Iris pigment epithelial cell (primary cell): ENCODE results near the gene CFAP299.
"Not testable (repeated sequence)": the region's sequence is repeated elsewhere in the genome, so short reads cannot be mapped to it uniquely, and the experiment has no call there.

Experiments
- DNase-seq: peaks from one replicate; pipeline ENCODE4 v3.0.0-alpha.2; 2011; ENCODE audit warnings: low read depth

The CFAP299 gene

GRCh38 chr4:80726471-80726870 lies 390.9 kb downstream of the CFAP299 start:
- no peak for DNase-seq

DNA sequence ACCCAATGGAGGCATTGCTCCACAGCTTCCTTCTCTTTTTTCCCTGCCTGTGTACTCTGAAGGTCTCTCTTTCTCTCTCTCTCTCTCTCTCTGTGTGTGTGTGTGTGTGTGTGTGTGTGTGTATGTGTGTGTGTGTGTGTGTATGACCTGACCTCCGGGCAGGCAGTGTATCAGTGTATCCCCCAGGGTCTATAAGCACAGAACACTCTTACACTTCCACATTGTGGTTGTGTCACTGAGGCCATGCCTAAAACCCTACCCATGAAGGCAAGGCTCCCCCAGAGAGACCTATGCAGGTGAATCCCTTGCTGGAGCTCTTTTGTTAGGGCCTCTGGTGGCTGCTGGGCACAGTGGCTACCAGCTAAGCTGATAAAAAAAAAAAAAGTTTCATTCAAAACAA lies 394.6 kb downstream of the CFAP299 start:
- no peak for DNase-seq

DNA sequence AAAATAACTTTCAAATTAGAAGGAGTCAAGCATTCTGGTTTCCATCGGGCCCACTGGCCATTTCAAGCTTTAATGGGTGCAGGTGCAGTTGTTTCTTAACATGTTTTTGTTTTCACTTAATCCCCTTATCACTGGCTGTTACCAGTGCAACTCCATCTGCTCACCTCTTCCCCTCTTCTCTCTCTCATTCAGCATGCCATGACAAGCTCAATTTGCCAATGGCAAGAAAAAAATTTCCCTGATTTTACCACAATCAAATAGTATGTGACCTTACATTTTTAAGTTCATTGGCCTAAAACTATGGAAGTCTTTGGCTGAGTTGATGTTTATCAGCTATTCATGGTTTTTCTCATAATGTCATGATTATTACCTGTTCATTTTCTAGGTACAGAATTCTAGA lies 395.9 kb downstream of the CFAP299 start:
- DNase-seq: no peak

DNA sequence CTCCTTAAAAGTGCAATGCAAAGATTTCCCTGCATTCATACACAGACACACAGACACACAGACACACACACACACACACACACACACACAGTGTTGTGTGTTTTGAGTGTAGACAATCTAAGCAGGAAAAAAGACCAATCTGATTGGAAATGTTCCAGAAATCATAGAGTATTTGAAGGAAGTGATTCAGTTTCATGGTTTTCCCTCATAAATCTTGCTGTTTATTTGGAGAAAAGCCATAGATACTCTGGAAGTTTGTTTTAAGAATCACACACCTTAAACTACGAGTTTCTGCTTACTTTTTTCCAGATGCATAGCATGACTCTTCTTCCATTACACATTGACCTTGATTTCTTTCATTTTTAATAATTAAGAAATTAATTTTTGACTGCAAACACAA lies 396.5 kb downstream of the CFAP299 start:
- DNase-seq: peak; percentile 41

GRCh38 chr4:80740375-80740774 lies 404.8 kb downstream of the CFAP299 start:
- DNase-seq: no peak

DNA sequence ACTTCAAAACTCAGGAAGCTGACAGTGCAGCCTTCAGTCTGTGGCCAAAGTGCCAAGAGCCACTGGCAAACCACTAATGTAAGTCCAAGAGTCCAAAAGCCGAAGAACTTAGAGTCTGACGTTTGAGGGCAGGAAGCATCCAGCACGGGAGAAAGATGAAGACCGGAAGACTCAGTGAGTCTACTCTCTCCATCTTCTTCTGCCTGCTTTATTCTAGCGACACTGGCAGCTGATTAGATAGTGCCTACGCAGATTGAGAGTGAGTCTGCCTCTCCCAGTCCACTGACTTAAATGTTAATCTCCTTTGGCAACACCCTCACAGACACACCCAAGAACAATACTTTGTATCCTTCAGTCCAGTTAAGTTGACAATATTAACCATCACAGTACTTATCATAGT lies 414.0 kb downstream of the CFAP299 start:
- not testable (repeated sequence) for DNase-seq

DNA sequence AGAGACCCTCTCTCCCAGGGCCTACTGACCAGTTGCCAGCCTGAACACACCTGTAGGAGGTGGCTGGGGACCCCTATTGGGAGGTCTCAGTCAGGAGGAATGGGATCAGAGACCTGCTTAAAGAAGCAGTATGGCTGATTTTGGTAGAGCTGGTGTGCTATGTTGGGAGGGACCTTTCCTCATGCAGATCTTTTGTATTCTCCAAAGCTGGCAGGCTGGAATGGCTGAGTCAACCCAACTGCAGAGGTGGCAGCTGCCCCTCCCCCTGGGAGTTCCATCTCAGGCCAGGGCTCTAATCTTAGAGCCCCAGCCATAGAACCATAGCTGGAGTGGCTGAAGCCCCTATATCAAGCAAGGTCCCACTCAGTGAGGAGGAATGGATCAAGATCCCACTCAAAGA lies 415.7 kb downstream of the CFAP299 start:
- DNase-seq: no peak

- peak; percentile 12 for DNase-seq
Measured at GRCh38 chr4:80767944-80768343, 432.4 kb downstream of the CFAP299 start.

- DNase-seq: no peak
Measured at GRCh38 chr4:80776168-80776567, 440.6 kb downstream of the CFAP299 start.

DNA sequence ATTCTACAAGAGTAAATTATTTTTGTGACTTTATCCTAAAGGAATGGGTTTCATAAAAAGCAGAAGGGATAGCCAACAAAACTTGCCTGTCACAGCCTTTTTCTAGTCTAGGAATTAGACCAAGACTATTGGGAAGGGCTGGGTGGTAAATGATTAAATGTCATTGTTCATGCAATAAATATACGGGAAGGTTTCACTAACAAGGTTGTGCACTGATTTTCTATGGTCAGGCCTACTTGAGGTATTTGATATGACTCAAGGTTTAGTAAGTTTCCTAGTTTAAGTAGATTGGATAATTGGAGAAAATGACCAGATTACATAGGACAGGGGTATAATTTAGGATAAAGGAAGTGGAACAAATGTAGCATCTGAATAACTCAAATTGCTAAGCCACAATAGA lies 445.9 kb downstream of the CFAP299 start:
- no peak for DNase-seq

GRCh38 chr4:80787306-80787705 lies 451.8 kb downstream of the CFAP299 start:
- no peak for DNase-seq

GRCh38 chr4:80788798-80789197 lies 453.3 kb downstream of the CFAP299 start:
- peak; percentile 66 for DNase-seq

GRCh38 chr4:80790152-80790551 lies 454.6 kb downstream of the CFAP299 start:
- DNase-seq: no peak

DNA sequence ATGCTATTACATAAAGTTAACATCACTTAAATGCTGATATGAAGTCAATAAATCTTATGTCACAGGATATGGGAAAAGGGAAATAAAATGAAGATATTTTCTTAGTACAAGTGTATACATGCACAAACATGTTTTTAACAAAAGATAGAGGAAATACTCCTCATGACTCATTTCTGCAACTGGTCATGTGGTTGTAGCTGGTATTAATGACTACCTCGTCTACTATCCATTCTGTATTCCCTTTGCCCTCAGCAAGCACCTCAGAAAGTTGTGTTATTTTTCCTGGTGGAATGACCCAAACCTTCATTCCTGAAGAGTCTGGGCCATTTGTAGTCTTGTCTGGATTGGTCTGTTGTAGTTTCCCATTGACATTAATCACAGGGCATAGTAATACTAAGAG lies 458.1 kb downstream of the CFAP299 start:
- peak; percentile 23 for DNase-seq

GRCh38 chr4:80798082-80798481 lies 462.6 kb downstream of the CFAP299 start:
- no peak for DNase-seq

DNA sequence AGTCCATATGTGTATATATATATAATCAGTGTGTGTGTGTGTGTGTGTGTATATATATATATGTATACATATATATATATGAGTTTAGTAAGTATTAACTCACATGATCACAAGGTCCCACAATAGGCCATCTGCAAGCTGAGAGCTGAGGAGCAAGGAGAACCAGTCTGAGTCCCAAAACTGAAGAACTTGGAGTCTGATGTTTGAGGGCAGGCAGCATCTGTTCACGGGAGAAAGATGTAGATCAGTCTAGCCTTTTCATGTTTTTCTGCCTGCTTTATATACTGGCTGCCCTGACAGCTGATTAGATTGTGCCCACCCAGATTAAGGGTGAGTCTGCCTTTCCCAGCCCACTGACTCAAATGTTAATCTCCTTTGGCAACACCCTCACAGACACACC lies 465.2 kb downstream of the CFAP299 start:
- not testable (repeated sequence) for DNase-seq

DNA sequence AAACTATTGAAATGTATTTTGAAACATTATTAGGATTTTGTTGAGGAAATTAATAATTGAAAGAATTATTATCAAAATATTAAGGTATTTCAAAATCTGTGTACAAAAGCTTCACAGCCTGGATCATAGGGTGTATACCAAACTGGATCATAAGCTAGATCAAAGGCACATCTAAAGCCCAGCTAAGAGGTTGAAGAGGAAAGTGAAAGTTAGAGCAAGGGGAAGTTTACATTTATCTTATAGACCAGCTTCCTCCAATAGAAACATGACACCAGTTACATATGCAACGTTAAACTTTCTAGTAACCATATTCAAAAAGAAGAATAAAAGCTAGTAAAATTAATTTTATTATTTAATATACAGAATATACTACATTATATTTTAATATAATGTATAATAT lies 467.8 kb downstream of the CFAP299 start:
- DNase-seq: no peak

DNA sequence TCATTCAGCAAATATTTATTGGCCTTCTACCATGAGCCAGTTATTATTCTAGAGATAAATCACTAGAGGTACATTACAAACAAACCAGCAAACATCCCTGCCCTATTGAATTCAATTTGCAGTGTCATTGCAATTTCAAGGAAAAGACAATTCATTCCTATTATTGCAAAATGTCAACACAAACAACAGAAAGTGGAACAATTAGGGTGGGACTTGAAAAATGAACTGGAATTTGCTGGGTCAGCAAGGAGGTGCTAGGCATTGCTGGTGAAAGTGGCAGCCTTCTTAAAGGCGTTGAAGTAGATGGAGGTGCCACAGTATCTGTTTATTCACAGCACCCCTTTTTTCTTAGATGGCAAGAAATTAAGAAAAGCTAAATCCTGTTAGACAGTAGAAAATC lies 470.9 kb downstream of the CFAP299 start:
- DNase-seq: no peak

- no peak for DNase-seq
Measured at GRCh38 chr4:80809039-80809729, 473.7 kb downstream of the CFAP299 start.

GRCh38 chr4:80811406-80811805 lies 475.9 kb downstream of the CFAP299 start:
- DNase-seq: no peak

- DNase-seq: no peak
Measured at GRCh38 chr4:80812145-80812544, 476.6 kb downstream of the CFAP299 start.

GRCh38 chr4:80814266-80814665 lies 478.7 kb downstream of the CFAP299 start:
- no peak for DNase-seq

GRCh38 chr4:80831383-80832361 lies 496.1 kb downstream of the CFAP299 start:
- DNase-seq: peak; percentile 47
